Keratinocyte (primary cell): ENCODE data around the gene SPATA7. TPM values are rescaled to one million over a fixed set of nuclear protein-coding genes. Genes with fewer than 3 reads are reported as not detected.

ENCODE experiments used
- DNase-seq: peaks from one replicate; pipeline ENCODE4 v3.0.0-alpha.2; 2011; ENCODE audit warnings: low read depth, missing footprints, low spot score
- FAIRE-seq: peaks from 2 replicates; lab custom pipeline; 2011; peaks lifted over from hg19 to GRCh38; lab: Jason Lieb, UNC
- H2AFZ ChIP-seq: 2 replicates; pipeline ENCODE4 v1.6.0; 2012; ENCODE audit warnings: low read length, control low read depth, inconsistent platforms; ENCODE audit not compliant: control insufficient read depth
- H3K27ac ChIP-seq: 2 replicates; pipeline ENCODE4 v1.5.1; 2011; ENCODE audit warnings: low read length; ENCODE audit not compliant: control insufficient read depth, insufficient read depth
- H3K27me3 ChIP-seq: 3 replicates; pipeline ENCODE4 v1.6.0; 2011; ENCODE audit warnings: low read length; ENCODE audit not compliant: control insufficient read depth, insufficient read depth; ENCODE audit errors: extremely low read depth
- H3K36me3 ChIP-seq, 2 experiments: 2 replicates in 1 of 2; 3 replicates in 1 of 2; pipeline ENCODE4 v1.5.1; 2011; ENCODE audit warnings: low read length in 2 of 2, mild to moderate bottlenecking in 1 of 2; ENCODE audit not compliant: control insufficient read depth in 2 of 2, insufficient read depth in 2 of 2; ENCODE audit errors: extremely low read depth in 1 of 2
- H3K4me1 ChIP-seq: 3 replicates; pipeline ENCODE4 v1.5.1; 2011; ENCODE audit warnings: low read length; ENCODE audit not compliant: control insufficient read depth, insufficient read depth; ENCODE audit errors: extremely low read depth
- H3K4me2 ChIP-seq: 3 replicates; pipeline ENCODE4 v1.6.0; 2011; ENCODE audit warnings: low read depth, low read length; ENCODE audit not compliant: control insufficient read depth, insufficient read depth; ENCODE audit errors: extremely low read depth
- H3K4me3 ChIP-seq, 3 experiments: fragments of 200-600 bp in 1 of 3; sonication (generic) in 1 of 3; 2 replicates in 2 of 3; 3 replicates in 1 of 3; pipeline ENCODE4 v1.5.1; 2011 to 2016; ENCODE audit warnings: low read length in 3 of 3, mild to moderate bottlenecking in 3 of 3, control low read depth in 2 of 3, inconsistent platforms in 1 of 3, low read depth in 1 of 3, mixed read lengths in 1 of 3, mixed run types in 1 of 3, moderate library complexity in 1 of 3; ENCODE audit not compliant: control insufficient read depth in 2 of 3, insufficient read depth in 2 of 3; ENCODE audit errors: extremely low read depth in 1 of 3
- H3K79me2 ChIP-seq: 2 replicates; pipeline ENCODE4 v1.6.0; 2012; ENCODE audit warnings: low read length; ENCODE audit not compliant: control insufficient read depth, insufficient read depth
- H3K9ac ChIP-seq: 3 replicates; pipeline ENCODE4 v1.6.0; 2011; ENCODE audit warnings: low read length; ENCODE audit not compliant: control insufficient read depth, insufficient read depth; ENCODE audit errors: extremely low read depth
- H3K9me1 ChIP-seq: 3 replicates; pipeline ENCODE4 v1.6.0; 2011; ENCODE audit warnings: low read length; ENCODE audit not compliant: control insufficient read depth, insufficient read depth; ENCODE audit errors: extremely low read depth
- H3K9me3 ChIP-seq: 2 replicates; pipeline ENCODE4 v1.5.1; 2012; ENCODE audit warnings: low read depth, low read length; ENCODE audit not compliant: control insufficient read depth
- H4K20me1 ChIP-seq: 3 replicates; pipeline ENCODE4 v1.6.0; 2011; ENCODE audit warnings: low read length; ENCODE audit not compliant: control insufficient read depth, insufficient read depth; ENCODE audit errors: extremely low read depth
- EZH2 ChIP-seq: IDR thresholded peaks from one replicate; pipeline ENCODE4 v1.6.1; 2012; ENCODE audit warnings: inconsistent platforms, mild to moderate bottlenecking, low read length, moderate library complexity
- dilution Hi-C: fragments of 300-500 bp; cut with MboI; formaldehyde crosslinking; loops from one replicate; pipeline ENCODE4 v1.7.0; 2020; ENCODE audit warnings: low sequenced_read_pairs; ENCODE audit not compliant: extremely low pct_ligation_motif_present
- polyA plus RNA-seq, 5 experiments: library from polyadenylated mRNA; depleted of rRNA in 3 of 5; stranded (reverse) in 3 of 5; stranded (forward) in 1 of 5; unstranded in 1 of 5; fragments of >200 nt; gene quantifications; 1 replicate in 1 of 5; 2 replicates in 3 of 5; 3 replicates in 1 of 5; pipeline versions ENCODE4 v1.2.1 to v1.2.3, GENCODE V29; 2011 to 2012; ENCODE audit warnings: missing spikeins in 2 of 5, low read depth in 1 of 5, low replicate concordance in 1 of 5
- TF ChIP-seq, protein P1 (sequence below), 3 experiments: IDR thresholded peaks in 1 of 3; conservative IDR thresholded peaks in 1 of 3; optimal IDR thresholded peaks in 1 of 3; 2 replicates in 2 of 3; 3 replicates in 1 of 3; pipeline versions ENCODE3 to v1.5.1; 2011; ENCODE audit warnings: low read length in 3 of 3, mild to moderate bottlenecking in 3 of 3, moderate library complexity in 2 of 3, control low read depth in 1 of 3, inconsistent platforms in 1 of 3; ENCODE audit not compliant: insufficient read depth in 2 of 3; ENCODE audit errors: extremely low read depth in 1 of 3

SPATA7 gene
- polyA plus RNA-seq, 1 donor (not counting 4 experiments of a cell fraction or from before 2014, with no cell fraction given): 7.1 TPM

- Histone ChIP-seq H3K79me2 (no peaks in the 10 kb centered on the region), H3K27ac (no peak overlapping the region), H3K9ac (no peak overlapping the region), H3K4me3 (no peak overlapping the region), H3K27me3 (no peaks in the 10 kb centered on the region), H3K4me1 (no peaks in the 10 kb centered on the region), H3K36me3 (peaks cover 0 to 1% of the 10 kb centered on the region in 2 experiments), H4K20me1 (no peaks in the 10 kb centered on the region), H3K4me2 (no peak overlapping the region), H2AFZ (no peak overlapping the region), H3K9me3 (no peaks in the 10 kb centered on the region), H3K9me1 (no peaks in the 10 kb centered on the region)
- TF ChIP-seq, protein P1, sequence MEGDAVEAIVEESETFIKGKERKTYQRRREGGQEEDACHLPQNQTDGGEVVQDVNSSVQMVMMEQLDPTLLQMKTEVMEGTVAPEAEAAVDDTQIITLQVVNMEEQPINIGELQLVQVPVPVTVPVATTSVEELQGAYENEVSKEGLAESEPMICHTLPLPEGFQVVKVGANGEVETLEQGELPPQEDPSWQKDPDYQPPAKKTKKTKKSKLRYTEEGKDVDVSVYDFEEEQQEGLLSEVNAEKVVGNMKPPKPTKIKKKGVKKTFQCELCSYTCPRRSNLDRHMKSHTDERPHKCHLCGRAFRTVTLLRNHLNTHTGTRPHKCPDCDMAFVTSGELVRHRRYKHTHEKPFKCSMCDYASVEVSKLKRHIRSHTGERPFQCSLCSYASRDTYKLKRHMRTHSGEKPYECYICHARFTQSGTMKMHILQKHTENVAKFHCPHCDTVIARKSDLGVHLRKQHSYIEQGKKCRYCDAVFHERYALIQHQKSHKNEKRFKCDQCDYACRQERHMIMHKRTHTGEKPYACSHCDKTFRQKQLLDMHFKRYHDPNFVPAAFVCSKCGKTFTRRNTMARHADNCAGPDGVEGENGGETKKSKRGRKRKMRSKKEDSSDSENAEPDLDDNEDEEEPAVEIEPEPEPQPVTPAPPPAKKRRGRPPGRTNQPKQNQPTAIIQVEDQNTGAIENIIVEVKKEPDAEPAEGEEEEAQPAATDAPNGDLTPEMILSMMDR (optimal IDR thresholded peaks at IDR 0.05 in 1 of 3, IDR thresholded peaks at IDR 0.05 in 1 of 3, conservative IDR thresholded peaks at IDR 0.05 in 1 of 3; ENCODE audit: extremely low read depth in 1 of 3, insufficient read depth in 2 of 3, low read length in 3 of 3): no peak
- no peak for TF ChIP-seq EZH2
- dilution Hi-C loops: no loop called here
- no peak for FAIRE-seq
- no peak for DNase-seq
Measured at GRCh38 chr14:88426271-88426670, 40.8 kb downstream of the SPATA7 start.

GRCh38 chr14:88430976-88431375, 45.5 kb downstream of the SPATA7 start:
- no peak overlapping the region for H3K4me3 ChIP-seq
- no peak for DNase-seq
- no peaks in the 10 kb centered on the region for H3K4me1 ChIP-seq
- no peak overlapping the region for H3K4me2 ChIP-seq
- no peak overlapping the region for H3K9ac ChIP-seq
- TF ChIP-seq EZH2: no peak
- TF ChIP-seq, protein P1 (optimal IDR thresholded peaks at IDR 0.05 in 1 of 3, IDR thresholded peaks at IDR 0.05 in 1 of 3, conservative IDR thresholded peaks at IDR 0.05 in 1 of 3; ENCODE audit: extremely low read depth in 1 of 3, insufficient read depth in 2 of 3, low read length in 3 of 3): no peak
- dilution Hi-C loops: no loop called here
- H3K27me3 ChIP-seq: no peaks in the 10 kb centered on the region
- H3K27ac ChIP-seq: no peak overlapping the region
- peaks cover 0 to 1% of the 10 kb centered on the region in 2 experiments for H3K36me3 ChIP-seq
- H3K79me2 ChIP-seq: no peaks in the 10 kb centered on the region
- FAIRE-seq: no peak
- no peaks in the 10 kb centered on the region for H3K9me3 ChIP-seq
- no peaks in the 10 kb centered on the region for H3K9me1 ChIP-seq
- H4K20me1 ChIP-seq: no peaks in the 10 kb centered on the region
- no peak overlapping the region for H2AFZ ChIP-seq
